Endodermal cell (in vitro differentiated cells): ENCODE measurements around the gene RHOG. TPM values are rescaled to one million over a fixed set of nuclear protein-coding genes. Genes with fewer than 3 reads are reported as not detected.
"Not testable (repeated sequence)": the region's sequence is repeated elsewhere in the genome, so short reads cannot be mapped to it uniquely, and the experiment has no call there.

Source experiments
- DNase-seq: peaks from one replicate; pipeline ENCODE4 v3.0.0-alpha.2; 2017
- H3K27ac ChIP-seq: 2 replicates; pipeline ENCODE4 v1.5.1; 2013; ENCODE audit warnings: mild to moderate bottlenecking, low read depth, low read length, moderate library complexity
- H3K27me3 ChIP-seq: 2 replicates; pipeline ENCODE4 v1.6.1; 2013; ENCODE audit warnings: mild to moderate bottlenecking, low read length, moderate library complexity; ENCODE audit not compliant: insufficient read depth, control insufficient read depth, poor library complexity, severe bottlenecking
- H3K36me3 ChIP-seq: 2 replicates; pipeline ENCODE4 v1.7.0; 2013; ENCODE audit warnings: mild to moderate bottlenecking, low read length, moderate library complexity; ENCODE audit not compliant: control insufficient read depth, insufficient read depth
- H3K4me1 ChIP-seq: one replicate; pipeline ENCODE4 v1.7.0; 2013; ENCODE audit warnings: low read length; ENCODE audit not compliant: control insufficient read depth, insufficient read depth
- H3K4me3 ChIP-seq: 2 replicates; pipeline ENCODE4 v1.5.1; 2013; ENCODE audit warnings: mild to moderate bottlenecking, low read length, moderate library complexity
- H3K9ac ChIP-seq: 2 replicates; pipeline ENCODE4 v1.6.1; 2013; ENCODE audit warnings: mild to moderate bottlenecking, low read length, moderate library complexity; ENCODE audit not compliant: poor library complexity, severe bottlenecking; ENCODE audit errors: extremely low read depth
- H3K9me3 ChIP-seq: 2 replicates; pipeline ENCODE4 v1.6.1; 2013; ENCODE audit warnings: mild to moderate bottlenecking, low read length, moderate library complexity; ENCODE audit not compliant: control insufficient read depth
- H3K27ac Mint-ChIP-seq: 2 replicates; pipeline ENCODE4 v1.8.0; 2020; ENCODE audit warnings: mixed read lengths
- H3K27me3 Mint-ChIP-seq: 2 replicates; pipeline ENCODE4 v1.8.0; 2021; ENCODE audit warnings: mild to moderate bottlenecking, mixed read lengths; ENCODE audit not compliant: insufficient read depth
- H3K36me3 Mint-ChIP-seq: 2 replicates; pipeline ENCODE4 v1.8.0; 2020; ENCODE audit warnings: low read depth, mixed read lengths
- H3K4me1 Mint-ChIP-seq: 2 replicates; pipeline ENCODE4 v1.8.0; 2020; ENCODE audit warnings: mixed read lengths
- H3K4me3 Mint-ChIP-seq: 2 replicates; pipeline ENCODE4 v1.8.0; 2020; ENCODE audit warnings: mild to moderate bottlenecking, moderate library complexity, mixed read lengths
- H3K9me3 Mint-ChIP-seq: 2 replicates; pipeline ENCODE4 v1.8.0; 2020; ENCODE audit warnings: mild to moderate bottlenecking, mixed read lengths
- WGBS, 2 experiments: methylation state at CpG; one replicate each; pipeline versions ENCODE4 v1.1.5 to v1.1.7; 2013; ENCODE audit warnings: missing lambda C conversion rate in 2 of 2, mixed read lengths in 1 of 2; ENCODE audit not compliant: insufficient coverage in 1 of 2, insufficient read length in 1 of 2; 5-methylcytosine and 5-hydroxymethylcytosine counted together
- total RNA-seq, 2 donors: library from RNA; stranded (reverse); fragmentation: NEBNext Ultra II Directional in 1 of 2; extraction: Animal tissue kit (Norgen Biotek cat#: 25700) in 1 of 2; gene quantifications; 2 replicates in 1 of 2; 3 replicates in 1 of 2; pipeline ENCODE4 v1.2.1, GENCODE V29; 2021
- TF ChIP-seq, protein P1 (sequence below): fragments of 200-600 bp; sonication (generic); conservative IDR thresholded peaks from 2 replicates; pipeline ENCODE4 v1.5.0; 2021; ENCODE audit warnings: antibody characterized with exemption, mild to moderate bottlenecking

The RHOG gene
- total RNA-seq, 2 donors from 2014 or later, result 25.5 to 27.6 TPM

DNA sequence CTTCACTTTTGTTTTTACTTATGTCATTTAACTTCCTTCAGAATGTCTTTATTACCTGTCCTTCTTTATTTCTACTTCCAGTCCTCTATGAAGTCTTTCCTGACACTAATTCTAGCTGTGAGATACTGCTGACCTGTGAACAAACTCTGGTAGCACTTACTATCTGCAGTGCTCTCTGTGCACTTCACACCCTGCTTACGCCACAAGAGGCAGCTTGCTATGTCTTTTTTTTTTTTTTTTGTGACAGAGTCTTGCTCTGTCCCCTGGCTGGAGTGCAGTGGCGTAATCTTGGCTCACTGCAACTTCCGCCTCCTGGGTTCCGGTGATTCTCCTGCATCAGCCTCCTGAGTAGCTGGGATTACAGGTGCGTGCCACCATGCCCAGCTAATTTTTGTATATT lies 25.4 kb upstream of the RHOG start:
- 85 to 86% methylated on average over 5 of the region's 5 CpGs for WGBS, 2 experiments
- Mint-ChIP-seq H3K27ac (no peak overlapping the region), H3K4me1 (peaks cover 33% of the 10 kb centered on the region), H3K4me3 (no peak overlapping the region), H3K9me3 (no peaks in the 10 kb centered on the region), H3K36me3 (no peaks in the 10 kb centered on the region), H3K27me3 (no peaks in the 10 kb centered on the region)
- no peaks in the 10 kb centered on the region for H3K9me3 ChIP-seq
- H3K27ac ChIP-seq, result no peak overlapping the region
- no peaks in the 10 kb centered on the region for H3K27me3 ChIP-seq
- no peak for DNase-seq
- peaks cover 13% of the 10 kb centered on the region for H3K4me1 ChIP-seq
- H3K9ac ChIP-seq, result no peak overlapping the region
- H3K36me3 ChIP-seq, result no peaks in the 10 kb centered on the region
- TF ChIP-seq, protein P1, sequence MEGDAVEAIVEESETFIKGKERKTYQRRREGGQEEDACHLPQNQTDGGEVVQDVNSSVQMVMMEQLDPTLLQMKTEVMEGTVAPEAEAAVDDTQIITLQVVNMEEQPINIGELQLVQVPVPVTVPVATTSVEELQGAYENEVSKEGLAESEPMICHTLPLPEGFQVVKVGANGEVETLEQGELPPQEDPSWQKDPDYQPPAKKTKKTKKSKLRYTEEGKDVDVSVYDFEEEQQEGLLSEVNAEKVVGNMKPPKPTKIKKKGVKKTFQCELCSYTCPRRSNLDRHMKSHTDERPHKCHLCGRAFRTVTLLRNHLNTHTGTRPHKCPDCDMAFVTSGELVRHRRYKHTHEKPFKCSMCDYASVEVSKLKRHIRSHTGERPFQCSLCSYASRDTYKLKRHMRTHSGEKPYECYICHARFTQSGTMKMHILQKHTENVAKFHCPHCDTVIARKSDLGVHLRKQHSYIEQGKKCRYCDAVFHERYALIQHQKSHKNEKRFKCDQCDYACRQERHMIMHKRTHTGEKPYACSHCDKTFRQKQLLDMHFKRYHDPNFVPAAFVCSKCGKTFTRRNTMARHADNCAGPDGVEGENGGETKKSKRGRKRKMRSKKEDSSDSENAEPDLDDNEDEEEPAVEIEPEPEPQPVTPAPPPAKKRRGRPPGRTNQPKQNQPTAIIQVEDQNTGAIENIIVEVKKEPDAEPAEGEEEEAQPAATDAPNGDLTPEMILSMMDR, result peak; percentile 31
- H3K4me3 ChIP-seq, result no peak overlapping the region

DNA sequence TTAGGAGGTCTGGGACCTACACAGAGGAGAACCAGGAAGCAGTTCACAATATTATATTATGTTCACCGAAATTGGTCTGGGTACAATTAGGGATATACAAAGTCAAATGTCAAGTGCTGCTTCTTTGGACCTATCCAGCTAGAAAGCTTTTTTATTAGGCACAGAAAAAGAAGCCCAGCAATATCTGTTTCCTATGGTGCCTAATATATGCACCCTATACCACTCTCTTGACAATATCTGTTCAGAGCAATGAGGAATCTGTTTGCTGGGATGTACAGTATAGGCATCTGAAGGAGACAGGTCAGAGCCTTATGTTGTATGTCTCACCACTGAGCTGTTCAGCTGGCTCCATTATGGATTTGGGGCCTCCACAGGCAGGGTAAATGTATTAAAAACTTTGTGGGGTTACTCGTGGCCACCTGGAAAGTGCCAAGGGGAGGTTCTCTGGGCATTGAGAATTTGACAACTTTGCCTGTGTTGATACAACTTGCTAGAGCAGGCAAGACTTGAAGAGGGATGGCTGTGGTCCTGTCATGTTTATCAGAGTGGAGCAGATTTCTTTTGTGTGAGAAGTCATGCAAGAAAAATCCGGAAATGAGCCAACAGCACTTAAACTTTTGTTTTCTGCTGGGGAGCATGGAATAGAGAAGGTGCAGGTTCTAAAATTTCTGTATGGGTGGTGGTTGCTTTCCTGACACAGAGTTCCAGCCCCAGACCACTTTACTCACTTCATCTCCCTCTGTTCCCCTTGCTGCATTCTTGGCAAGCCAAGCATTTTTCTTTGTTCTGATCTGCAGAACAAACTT lies 24.8 kb upstream of the RHOG start:
- TF ChIP-seq, protein P1, result no peak
- DNase-seq, result no peak
- Histone ChIP-seq H3K27ac (no peak overlapping the region), H3K9ac (no peak overlapping the region), H3K27me3 (no peaks in the 10 kb centered on the region), H3K4me1 (peaks cover 10% of the 10 kb centered on the region), H3K36me3 (no peaks in the 10 kb centered on the region), H3K9me3 (no peaks in the 10 kb centered on the region), H3K4me3 (no peak overlapping the region)
- Mint-ChIP-seq H3K27me3 (no peaks in the 10 kb centered on the region), H3K27ac (no peak overlapping the region), H3K4me1 (peaks cover 32% of the 10 kb centered on the region), H3K4me3 (no peak overlapping the region), H3K36me3 (no peaks in the 10 kb centered on the region), H3K9me3 (no peaks in the 10 kb centered on the region)
- WGBS, 2 experiments, result 86 to 100% methylated on average over 1 to 3 of the region's 3 CpGs

DNA sequence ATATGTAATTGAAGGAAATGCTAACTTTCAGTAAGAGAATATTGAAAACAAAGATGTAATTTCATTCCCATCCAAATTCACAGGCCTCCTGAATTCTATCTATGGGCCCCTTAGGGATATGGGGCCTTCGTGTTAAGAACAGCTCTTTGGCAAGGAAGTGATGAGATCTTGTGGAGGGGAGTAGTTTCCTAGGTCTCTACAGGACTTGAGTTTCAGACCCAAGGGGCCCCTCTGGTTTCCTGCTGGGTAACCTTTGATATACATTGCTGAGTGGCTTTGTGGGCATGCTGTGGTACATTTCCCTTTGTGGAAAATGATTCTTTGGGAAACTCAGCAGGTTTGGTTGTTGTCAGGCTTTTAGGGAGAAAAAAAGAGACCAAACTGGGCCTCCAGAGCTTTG lies 20.9 kb upstream of the RHOG start:
- H3K9me3 Mint-ChIP-seq, result no peaks in the 10 kb centered on the region
- H3K27me3 ChIP-seq, result no peaks in the 10 kb centered on the region
- peaks cover 5% of the 10 kb centered on the region for H3K4me1 ChIP-seq
- H3K36me3 ChIP-seq, result no peaks in the 10 kb centered on the region
- TF ChIP-seq, protein P1, result no peak
- H3K4me3 ChIP-seq, result no peak overlapping the region
- H3K9me3 ChIP-seq, result no peaks in the 10 kb centered on the region
- no peak overlapping the region for H3K27ac Mint-ChIP-seq
- H3K36me3 Mint-ChIP-seq, result no peaks in the 10 kb centered on the region
- H3K27ac ChIP-seq, result no peak overlapping the region
- H3K4me1 Mint-ChIP-seq, result peaks cover 21% of the 10 kb centered on the region
- no peak for DNase-seq
- H3K4me3 Mint-ChIP-seq, result no peak overlapping the region
- H3K9ac ChIP-seq, result no peak overlapping the region
- 36% methylated on average over 1 of the region's 1 CpG; no CpG with 5 or more reads in 1 of the 2 experiments for WGBS, 2 experiments
- no peaks in the 10 kb centered on the region for H3K27me3 Mint-ChIP-seq

DNA sequence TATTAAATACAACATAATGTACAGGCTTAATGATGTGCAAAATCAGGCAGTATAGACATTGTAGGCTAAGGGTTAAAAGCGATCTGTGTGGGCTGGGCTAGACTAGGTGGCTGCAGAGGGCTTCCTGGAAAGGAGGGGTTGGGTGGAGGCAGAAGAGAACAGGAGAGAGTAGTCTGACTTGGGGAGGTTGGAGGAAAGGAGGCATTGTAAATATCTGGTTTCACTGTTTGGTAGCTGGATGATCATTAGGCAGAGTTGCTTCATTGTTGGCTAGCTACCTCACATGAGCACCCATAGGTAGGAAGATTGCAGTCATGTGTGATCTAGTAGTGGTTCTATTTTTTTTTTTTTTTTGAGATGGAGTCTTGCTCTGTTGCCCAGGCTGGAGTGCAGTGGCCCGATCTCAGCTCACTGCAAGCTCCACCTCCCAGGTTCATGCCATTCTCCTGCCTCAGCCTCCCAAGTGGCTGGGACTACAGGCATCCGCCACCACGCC lies 20.2 kb upstream of the RHOG start:
- H3K36me3 ChIP-seq, H3K4me1 ChIP-seq, H3K9me3 Mint-ChIP-seq, H3K4me3 ChIP-seq, H3K27ac Mint-ChIP-seq, DNase-seq, H3K36me3 Mint-ChIP-seq, H3K27me3 ChIP-seq, H3K9me3 ChIP-seq, H3K9ac ChIP-seq, H3K27ac ChIP-seq, H3K4me3 Mint-ChIP-seq, H3K27me3 Mint-ChIP-seq: not testable (repeated sequence)
- H3K4me1 Mint-ChIP-seq, result peaks cover 23% of the 10 kb centered on the region
- WGBS, 2 experiments, result 92 to 94% methylated on average over 2 to 4 of the region's 4 CpGs
